ENCODE data around the gene EXTL2.

GRCh38 chr1:100879422-100879821 lies 15.2 kb downstream of the EXTL2 start:
- TF ChIP-seq CTCF (IDR thresholded peaks at IDR 0.05): no peak
- TF ChIP-seq ZFX (IDR thresholded peaks at IDR 0.05; ENCODE audit: borderline replicate concordance): no peak

Measured in 22Rv1 (cell line).